Bone marrow (tissue), 2 donors: Measurements from ENCODE around the gene SLC10A7.

Source experiments
- DNase-seq, 2 donors: peaks; one replicate each; lab custom pipeline; 2025; lab: John Stamatoyannopoulos, UW

SLC10A7 gene

GRCh38 chr4:146439437-146439836, 82.3 kb downstream of the SLC10A7 start:
- no peak for DNase-seq

GRCh38 chr4:146437778-146438177, 84.0 kb downstream of the SLC10A7 start:
- DNase-seq = no peak

- DNase-seq = no peak
Measured at GRCh38 chr4:146436423-146437162, 85.1 kb downstream of the SLC10A7 start.

GRCh38 chr4:146435962-146436361, 85.8 kb downstream of the SLC10A7 start:
- no peak for DNase-seq

GRCh38 chr4:146432065-146432464, 89.7 kb downstream of the SLC10A7 start:
- no peak for DNase-seq

GRCh38 chr4:146428298-146428697, 93.4 kb downstream of the SLC10A7 start:
- no peak for DNase-seq

GRCh38 chr4:146417822-146418221, 103.9 kb downstream of the SLC10A7 start:
- DNase-seq = no peak

- DNase-seq = no peak
Measured at GRCh38 chr4:146415829-146416228, 105.9 kb downstream of the SLC10A7 start.

GRCh38 chr4:146407669-146408084, 114.1 kb downstream of the SLC10A7 start:
- no peak for DNase-seq

GRCh38 chr4:146407257-146407656, 114.5 kb downstream of the SLC10A7 start:
- DNase-seq = no peak

- no peak for DNase-seq
Measured at GRCh38 chr4:146401274-146401673, 120.5 kb downstream of the SLC10A7 start.

GRCh38 chr4:146398896-146399445, 122.8 kb downstream of the SLC10A7 start:
- no peak for DNase-seq

GRCh38 chr4:146398404-146398803, 123.3 kb downstream of the SLC10A7 start:
- no peak for DNase-seq

GRCh38 chr4:146389561-146389960, 132.2 kb downstream of the SLC10A7 start:
- no peak for DNase-seq

GRCh38 chr4:146382194-146382593, 139.5 kb downstream of the SLC10A7 start:
- DNase-seq = no peak

GRCh38 chr4:146381263-146381872, 140.4 kb downstream of the SLC10A7 start:
- no peak for DNase-seq

GRCh38 chr4:146379744-146380143, 142.0 kb downstream of the SLC10A7 start:
- DNase-seq = no peak

GRCh38 chr4:146371812-146372211, 149.9 kb downstream of the SLC10A7 start:
- no peak for DNase-seq

GRCh38 chr4:146370841-146371240, 150.9 kb downstream of the SLC10A7 start:
- no peak for DNase-seq

GRCh38 chr4:146369446-146369845, 152.3 kb downstream of the SLC10A7 start:
- DNase-seq = no peak

GRCh38 chr4:146368209-146368608, 153.5 kb downstream of the SLC10A7 start:
- no peak for DNase-seq

- no peak for DNase-seq
Measured at GRCh38 chr4:146367347-146367746, 154.4 kb downstream of the SLC10A7 start.

GRCh38 chr4:146359771-146360170, 162.0 kb downstream of the SLC10A7 start:
- DNase-seq = no peak
